Left lung (tissue), 10 donors: Measurements from ENCODE around the gene LDLR. TPM values are rescaled to one million over a fixed set of nuclear protein-coding genes. Genes with fewer than 3 reads are reported as not detected.
A peak's percentile ranks its signal among the peaks of the same experiment; 100 is the strongest.

Experiments used
- ATAC-seq: fragments of 200-7000 bp; cut with Tn5 transposase; one replicate; pipeline ENCODE4 v1.9.1; 2020; ENCODE audit warnings: moderate library complexity
- DNase-seq, 4 donors: peaks; one replicate each; pipeline ENCODE4 v3.0.0-alpha.2; 2013 to 2020
- H3K27ac ChIP-seq, 2 donors: fragments of 200-600 bp; sonication (generic) in 1 of 2; one replicate each; pipeline versions ENCODE4 v1.5.0 to v1.8.0; 2020 to 2021
- H3K27me3 ChIP-seq, 2 donors: fragments of 200-600 bp; sonication (generic) in 1 of 2; one replicate each; pipeline versions ENCODE4 v1.5.0 to v1.8.0; 2020 to 2021
- H3K36me3 ChIP-seq, 2 donors: fragments of 200-600 bp; sonication (generic) in 1 of 2; one replicate each; pipeline versions ENCODE4 v1.5.0 to v1.8.0; 2020 to 2021
- H3K4me1 ChIP-seq, 2 donors: fragments of 200-600 bp; one replicate each; pipeline ENCODE4 v1.8.0; 2021
- H3K4me3 ChIP-seq, 2 donors: fragments of 200-600 bp; sonication (generic) in 1 of 2; one replicate each; pipeline versions ENCODE4 v1.5.0 to v1.8.0; 2020 to 2021; ENCODE audit warnings: mild to moderate bottlenecking in 1 of 2
- H3K9me3 ChIP-seq, 2 donors: fragments of 200-600 bp; sonication (generic) in 1 of 2; one replicate each; pipeline versions ENCODE4 v1.5.0 to v1.8.0; 2020 to 2021
- intact Hi-C, 2 donors: fragments of 100-400 bp; cut with DNase I; formaldehyde crosslinking; loops; one replicate each; pipeline versions ENCODE4 v1.11.2 to v1.14.2; 2022
- polyA plus RNA-seq, 6 donors: library from polyadenylated mRNA; unstranded; fragments of 120-200 nt; gene quantifications; one replicate each; pipeline ENCODE4 v1.2.1, GENCODE V29; 2013; ENCODE audit not compliant: insufficient read length in 6 of 6
- total RNA-seq, 2 donors: library from RNA; stranded (reverse); fragmentation: NEBNext Ultra II Directional; extraction: Animal tissue kit (Norgen Biotek cat#: 25700); gene quantifications; one replicate each; pipeline ENCODE4 v1.2.1, GENCODE V29; 2021
- TF ChIP-seq, protein P1 (sequence below), 2 donors: fragments of 200-600 bp; sonication (generic) in 1 of 2; IDR thresholded peaks; one replicate each; pipeline versions ENCODE4 v1.5.0 to v1.8.0; 2021; ENCODE audit warnings: antibody characterized with exemption in 2 of 2
- donor health status: DM: no; HTN: yes; CAD: no.
- donor health status: DM: no; HTN: no; CAD: no.

The LDLR gene
- total and polyA plus RNA-seq, 8 donors: 10.4 to 310 (median 29.6) TPM

DNA sequence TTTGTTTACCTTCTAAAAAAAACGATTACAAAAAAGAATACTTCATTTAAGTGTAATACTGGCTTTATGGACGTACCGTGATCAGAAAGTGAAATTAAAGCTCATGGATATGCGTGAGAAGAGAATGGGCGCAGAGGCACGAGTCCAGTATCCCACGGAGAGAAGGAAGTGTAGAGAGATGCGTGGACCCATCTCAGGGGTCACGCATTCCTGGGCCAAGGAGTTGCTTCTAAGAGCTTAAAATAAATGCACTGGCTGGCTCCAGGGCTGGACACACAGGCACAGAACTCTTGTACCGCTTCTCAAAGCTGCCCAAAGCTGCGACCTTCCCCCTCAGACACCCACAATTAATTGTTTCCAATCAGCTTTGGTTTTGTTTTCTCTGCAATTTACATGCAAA lies 75.0 kb downstream of the LDLR start:
- Histone ChIP-seq H3K4me1 (peaks cover 8 to 17% of the 10 kb centered on the region in 2 donors), H3K4me3 (no peak overlapping the region), H3K9me3 (peaks cover 0 to 4% of the 10 kb centered on the region in 2 donors), H3K36me3 (peaks cover 0 to 30% of the 10 kb centered on the region in 2 donors), H3K27ac (peak overlapping the region; percentile 36 to 79), H3K27me3 (no peaks in the 10 kb centered on the region)
- TF ChIP-seq, protein P1, sequence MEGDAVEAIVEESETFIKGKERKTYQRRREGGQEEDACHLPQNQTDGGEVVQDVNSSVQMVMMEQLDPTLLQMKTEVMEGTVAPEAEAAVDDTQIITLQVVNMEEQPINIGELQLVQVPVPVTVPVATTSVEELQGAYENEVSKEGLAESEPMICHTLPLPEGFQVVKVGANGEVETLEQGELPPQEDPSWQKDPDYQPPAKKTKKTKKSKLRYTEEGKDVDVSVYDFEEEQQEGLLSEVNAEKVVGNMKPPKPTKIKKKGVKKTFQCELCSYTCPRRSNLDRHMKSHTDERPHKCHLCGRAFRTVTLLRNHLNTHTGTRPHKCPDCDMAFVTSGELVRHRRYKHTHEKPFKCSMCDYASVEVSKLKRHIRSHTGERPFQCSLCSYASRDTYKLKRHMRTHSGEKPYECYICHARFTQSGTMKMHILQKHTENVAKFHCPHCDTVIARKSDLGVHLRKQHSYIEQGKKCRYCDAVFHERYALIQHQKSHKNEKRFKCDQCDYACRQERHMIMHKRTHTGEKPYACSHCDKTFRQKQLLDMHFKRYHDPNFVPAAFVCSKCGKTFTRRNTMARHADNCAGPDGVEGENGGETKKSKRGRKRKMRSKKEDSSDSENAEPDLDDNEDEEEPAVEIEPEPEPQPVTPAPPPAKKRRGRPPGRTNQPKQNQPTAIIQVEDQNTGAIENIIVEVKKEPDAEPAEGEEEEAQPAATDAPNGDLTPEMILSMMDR (IDR thresholded peaks at IDR 0.05): no peak
- intact Hi-C loops: no loop called here
- DNase-seq (no peak), ATAC-seq (no peak)

DNA sequence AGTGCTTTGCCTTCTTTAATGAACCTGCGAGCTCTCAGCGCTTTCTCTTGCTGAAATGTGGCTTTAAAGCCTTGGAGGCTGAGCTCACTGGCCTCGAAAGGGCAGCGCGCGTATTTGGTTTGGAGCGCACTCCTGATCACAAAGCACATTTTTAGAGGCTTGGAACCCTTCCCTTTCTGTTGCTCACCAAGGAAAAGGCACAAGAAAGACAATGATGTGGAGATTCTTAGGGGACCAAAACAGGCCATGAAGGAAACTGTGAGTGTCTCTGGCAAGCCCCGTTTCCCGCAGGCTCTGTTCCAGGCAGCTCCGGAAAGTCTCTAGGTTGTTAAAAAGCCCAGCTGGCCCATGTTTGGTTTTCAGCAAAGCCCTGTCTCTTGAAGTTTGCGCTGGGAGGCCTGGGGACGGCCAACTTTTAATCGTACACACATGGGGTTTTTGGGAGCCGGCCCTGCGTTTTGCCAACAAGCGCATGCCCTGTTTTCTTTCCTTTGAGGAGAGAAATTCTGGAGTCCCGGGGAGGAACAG lies 75.7 kb downstream of the LDLR start:
- Histone ChIP-seq H3K9me3 (peaks cover 0 to 4% of the 10 kb centered on the region in 2 donors), H3K36me3 (peaks cover 0 to 36% of the 10 kb centered on the region in 2 donors), H3K4me1 (peaks cover 8 to 11% of the 10 kb centered on the region in 2 donors), H3K27me3 (no peaks in the 10 kb centered on the region), H3K27ac (peak overlapping the region; percentile 36 to 79), H3K4me3 (no peak overlapping the region)
- peak; percentile 56 for ATAC-seq
- DNase-seq: peak in 3 of 4 donors; percentile 71 to 93 (median 87)
- intact Hi-C loops: no loop called here
- TF ChIP-seq, protein P1 (IDR thresholded peaks at IDR 0.05): no peak

DNA sequence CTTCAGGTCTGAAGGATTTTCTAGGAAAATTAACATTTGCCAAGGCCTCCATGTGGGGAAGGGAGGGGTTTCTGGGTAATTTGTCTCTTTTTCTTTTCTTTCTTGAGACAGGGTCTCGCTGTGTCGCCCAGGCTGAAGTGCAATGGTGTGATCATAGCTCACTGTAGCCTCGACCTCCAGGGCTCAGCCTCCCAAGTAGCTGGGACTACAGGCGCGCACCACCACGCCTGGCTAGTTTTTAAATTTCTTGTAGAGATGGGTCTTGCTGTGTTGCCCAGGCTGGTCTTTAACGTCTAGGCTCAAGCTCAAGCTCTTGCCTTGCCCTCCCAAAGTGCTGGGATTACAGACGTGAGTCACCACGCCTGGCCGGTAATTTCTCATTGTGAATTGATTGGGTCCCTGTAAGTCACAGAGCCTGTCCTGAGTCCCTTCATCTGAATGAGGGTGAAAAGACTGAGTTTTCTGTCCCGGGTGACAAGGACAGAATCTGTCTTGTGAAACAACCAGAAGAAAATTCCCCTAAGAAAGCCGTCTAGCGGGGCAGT lies 76.3 kb downstream of the LDLR start:
- ATAC-seq (peak; percentile 4), DNase-seq (no peak)
- Histone ChIP-seq H3K9me3 (peaks cover 0 to 3% of the 10 kb centered on the region in 2 donors), H3K27me3 (no peaks in the 10 kb centered on the region), H3K36me3 (peaks cover 0 to 43% of the 10 kb centered on the region in 2 donors), H3K27ac (peak overlapping the region; percentile 36 to 79), H3K4me3 (no peak overlapping the region), H3K4me1 (peaks cover 8% of the 10 kb centered on the region in 2 donors)
- TF ChIP-seq, protein P1 (IDR thresholded peaks at IDR 0.05): no peak
- intact Hi-C loops: no loop called here

DNA sequence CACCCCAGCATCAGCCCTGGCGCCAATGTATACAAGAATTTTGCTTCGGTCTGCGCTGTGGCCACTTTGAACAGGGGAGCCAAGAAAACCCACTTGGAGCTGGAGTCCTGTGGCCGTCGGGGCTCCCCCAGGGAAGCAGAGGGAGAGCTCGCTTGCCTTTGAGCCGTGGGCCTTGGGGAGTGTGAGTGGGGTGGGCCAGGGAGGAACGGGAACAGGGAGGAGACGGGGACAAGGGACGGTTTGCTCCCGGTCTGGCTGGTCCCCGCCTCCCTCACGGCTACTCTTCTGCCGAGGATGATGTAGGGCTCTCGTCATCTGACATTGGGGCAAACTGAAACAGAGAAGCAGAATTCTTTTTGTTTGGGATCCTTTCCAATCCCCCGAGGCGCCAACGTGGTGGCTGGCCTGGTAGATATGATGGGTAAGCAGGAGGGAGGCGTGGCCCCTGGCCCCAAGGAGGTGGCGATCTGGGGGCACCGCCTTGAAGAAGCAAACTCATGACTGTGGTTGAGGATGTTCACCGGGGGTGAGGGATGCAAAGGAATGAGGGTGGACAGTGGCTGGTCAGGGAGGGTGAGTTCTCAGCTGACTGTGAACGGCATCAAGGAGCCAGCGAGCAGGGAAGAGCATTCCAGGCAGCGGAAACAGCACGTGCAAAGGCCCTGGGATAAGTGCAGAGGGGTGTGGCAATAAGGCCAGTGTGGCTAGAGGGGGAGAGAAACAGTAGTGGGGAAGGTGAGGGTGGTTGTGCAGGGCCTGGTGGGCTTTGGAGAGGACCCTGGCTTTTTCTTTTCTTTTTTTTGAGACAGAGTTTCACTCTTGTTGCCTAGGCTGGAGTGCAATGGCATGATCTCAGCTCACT lies 77.2 kb downstream of the LDLR start:
- intact Hi-C loops: no loop called here
- Histone ChIP-seq H3K27me3 (no peaks in the 10 kb centered on the region), H3K36me3 (peaks cover 0 to 49% of the 10 kb centered on the region in 2 donors), H3K4me1 (peaks cover 8% of the 10 kb centered on the region in 2 donors), H3K27ac (peak overlapping the region in 1 of 2 donors; percentile 79), H3K9me3 (no peaks in the 10 kb centered on the region), H3K4me3 (no peak overlapping the region)
- ATAC-seq (peak; percentile 28), DNase-seq (peak in 1 of 4 donors; percentile 44)
- TF ChIP-seq, protein P1 (IDR thresholded peaks at IDR 0.05): no peak

DNA sequence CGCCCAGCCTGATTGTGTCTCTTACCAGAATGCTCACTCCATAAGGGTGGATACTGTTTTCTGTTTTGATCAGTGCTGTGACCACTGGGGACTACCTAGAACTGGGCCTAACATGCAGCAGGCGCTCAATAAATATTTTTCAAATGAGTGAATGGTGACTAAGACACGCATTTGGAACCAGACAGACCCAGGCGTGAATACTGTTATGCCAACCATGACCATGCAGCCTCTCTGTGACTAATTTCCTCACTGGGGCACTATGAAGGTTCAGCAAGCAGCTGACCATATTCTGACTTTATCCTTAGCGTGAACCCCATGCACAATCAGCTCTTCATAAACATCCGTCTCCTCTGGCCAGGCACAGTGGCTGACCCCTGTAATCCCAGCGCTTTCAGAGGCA lies 79.3 kb downstream of the LDLR start:
- Histone ChIP-seq H3K27me3 (no peaks in the 10 kb centered on the region), H3K4me1 (peaks cover 8% of the 10 kb centered on the region in 2 donors), H3K36me3 (peaks cover 0 to 66% of the 10 kb centered on the region in 2 donors), H3K4me3 (no peak overlapping the region), H3K27ac (no peak overlapping the region), H3K9me3 (no peaks in the 10 kb centered on the region)
- intact Hi-C loops: no loop called here
- no peak for ATAC-seq
- DNase-seq: no peak
- TF ChIP-seq, protein P1 (IDR thresholded peaks at IDR 0.05): no peak
